HG03432 (cell line): ENCODE measurements around the gene PECR.
A peak's percentile ranks its signal among the peaks of the same experiment; 100 is the strongest.

Source experiments
- ATAC-seq: cut with Tn5 transposase; IDR thresholded peaks from one replicate; pipeline ENCODE4 v1.9.1; 2021; ENCODE audit warnings: mild to moderate bottlenecking, moderate library complexity; ENCODE audit not compliant: unreplicated experiment

PECR gene

DNA sequence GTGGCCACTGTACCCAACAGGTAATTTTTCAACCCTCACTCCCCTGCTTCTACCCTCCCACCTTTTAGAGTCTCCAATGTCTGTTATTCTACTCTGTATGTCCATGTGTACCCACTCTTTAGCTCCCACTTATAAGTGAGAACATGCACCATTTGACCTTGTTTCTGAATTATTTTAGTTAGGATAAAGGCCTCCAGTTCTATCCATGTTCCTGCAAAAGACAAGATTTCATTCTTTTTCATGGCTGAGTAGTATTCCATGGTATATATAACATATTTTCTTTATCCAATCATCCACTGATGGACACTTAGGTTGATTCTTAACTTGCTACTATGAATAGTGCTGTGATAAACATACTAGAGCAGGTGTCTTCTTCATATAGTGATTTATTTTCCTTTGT lies 9.1 kb downstream of the PECR start:
- no peak for ATAC-seq

DNA sequence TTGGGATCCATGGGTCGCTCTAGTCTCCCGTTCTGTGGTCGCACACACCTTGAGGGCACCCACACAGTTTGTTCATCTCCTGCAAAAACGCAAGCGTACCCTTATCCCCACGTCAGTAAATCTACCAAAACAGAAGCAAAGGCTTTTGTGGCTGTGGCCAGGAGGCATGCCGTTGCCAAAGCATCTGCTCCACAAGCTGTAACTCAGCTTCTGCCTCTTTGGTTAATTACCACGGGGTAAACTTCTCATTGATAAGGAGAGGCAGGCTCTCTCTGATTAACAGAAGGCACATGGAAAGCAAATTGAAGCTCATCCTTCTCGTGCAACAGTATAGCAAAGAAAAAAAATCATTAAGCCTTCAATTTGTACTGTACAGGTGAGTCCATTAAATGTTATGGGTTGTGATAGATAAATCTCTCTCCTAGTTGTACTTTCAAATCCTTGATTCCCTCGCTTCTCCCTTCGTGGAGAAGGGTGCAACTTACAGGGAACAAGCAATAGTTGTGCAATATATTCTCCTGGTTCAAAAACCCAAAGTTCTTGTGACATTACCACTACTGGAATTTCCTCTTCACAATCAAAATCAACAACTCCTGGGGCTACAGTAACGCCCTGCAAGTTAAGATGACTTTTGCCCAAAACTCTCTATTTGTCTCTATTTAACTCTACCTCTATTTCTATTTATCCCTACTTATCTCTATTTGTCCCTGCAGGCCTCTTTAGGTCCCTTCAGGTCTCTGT lies 10.3 kb downstream of the PECR start:
- ATAC-seq: no peak

DNA sequence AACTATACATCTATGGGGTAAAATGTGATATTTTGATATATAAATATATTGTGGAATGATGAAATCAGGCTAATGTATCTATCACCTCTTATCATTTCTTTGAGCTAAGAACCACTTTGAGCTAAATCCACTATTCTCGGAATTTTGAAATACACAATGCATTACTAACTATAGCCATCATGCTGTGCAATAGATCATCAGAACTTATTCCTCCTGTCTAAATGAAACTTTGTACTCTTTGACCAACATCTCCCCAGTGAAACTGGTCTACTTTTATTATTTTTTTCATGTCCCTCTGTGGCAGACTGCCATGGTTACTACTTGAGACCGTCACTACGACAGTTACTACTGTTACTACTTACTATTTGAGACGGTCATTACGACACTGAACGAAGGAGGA lies 11.4 kb downstream of the PECR start:
- ATAC-seq: no peak

GRCh38 chr2:216069028-216069427 lies 12.6 kb downstream of the PECR start:
- ATAC-seq: no peak

- no peak for ATAC-seq
Observed at GRCh38 chr2:216066230-216066629, 15.4 kb downstream of the PECR start.

- no peak for ATAC-seq
Observed at GRCh38 chr2:216064665-216065064, 16.9 kb downstream of the PECR start.

DNA sequence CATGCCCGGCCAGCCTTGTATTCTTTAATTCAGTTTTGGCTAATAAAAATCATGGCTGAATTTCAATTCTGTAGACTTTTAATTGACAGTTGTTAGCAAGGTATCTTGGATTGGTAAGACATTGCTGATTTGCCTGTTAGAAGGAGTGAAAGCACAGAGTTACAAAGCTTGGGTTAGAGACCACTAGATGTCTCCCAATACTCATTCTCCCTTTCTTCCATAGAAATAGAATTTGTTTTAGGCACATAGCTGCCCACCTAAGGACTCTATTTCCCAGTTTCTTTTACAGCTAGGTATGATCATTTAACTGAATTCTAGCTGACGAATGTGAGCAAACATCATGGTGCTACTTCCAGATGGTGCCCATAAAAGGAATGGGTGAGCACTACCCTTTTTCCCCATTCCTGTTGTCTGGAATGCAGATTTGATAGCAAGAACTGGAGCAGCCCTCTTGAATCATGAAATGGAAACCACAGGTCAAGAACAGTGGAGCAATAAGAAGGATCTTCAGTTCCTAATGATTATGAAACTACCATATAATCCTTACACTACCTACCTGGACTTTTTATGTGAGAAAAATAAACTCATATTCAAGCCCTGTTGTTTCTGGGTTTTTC lies 17.5 kb downstream of the PECR start:
- no peak for ATAC-seq

GRCh38 chr2:216059233-216059834 lies 22.3 kb downstream of the PECR start:
- ATAC-seq: no peak

DNA sequence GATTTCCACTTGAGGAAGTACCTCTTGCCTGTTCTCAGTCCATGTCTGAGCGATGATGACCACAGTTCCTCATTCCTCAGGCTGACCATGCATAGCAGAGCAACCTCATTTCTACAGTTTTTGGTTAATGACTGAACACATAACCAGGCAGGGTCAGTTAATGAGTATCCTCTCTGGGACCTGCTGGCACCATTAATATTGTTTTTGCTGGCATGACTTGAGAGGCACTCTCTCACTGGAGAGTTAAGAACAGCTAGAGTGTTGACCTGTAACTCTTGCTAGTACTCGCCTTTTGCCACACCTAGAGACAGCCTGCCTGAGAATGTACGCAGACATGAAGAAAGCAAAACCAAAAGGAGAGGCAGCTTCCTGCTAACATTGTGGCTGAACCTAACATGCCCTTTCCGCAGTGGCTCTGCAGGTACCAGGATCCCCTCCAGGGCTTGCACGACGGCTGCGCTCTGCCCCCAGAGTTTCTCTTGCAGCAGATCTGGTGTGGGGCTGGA lies 23.9 kb downstream of the PECR start:
- peak; percentile 85 for ATAC-seq

- peak; percentile 54 for ATAC-seq
Observed at GRCh38 chr2:216056739-216057138, 24.9 kb downstream of the PECR start.

DNA sequence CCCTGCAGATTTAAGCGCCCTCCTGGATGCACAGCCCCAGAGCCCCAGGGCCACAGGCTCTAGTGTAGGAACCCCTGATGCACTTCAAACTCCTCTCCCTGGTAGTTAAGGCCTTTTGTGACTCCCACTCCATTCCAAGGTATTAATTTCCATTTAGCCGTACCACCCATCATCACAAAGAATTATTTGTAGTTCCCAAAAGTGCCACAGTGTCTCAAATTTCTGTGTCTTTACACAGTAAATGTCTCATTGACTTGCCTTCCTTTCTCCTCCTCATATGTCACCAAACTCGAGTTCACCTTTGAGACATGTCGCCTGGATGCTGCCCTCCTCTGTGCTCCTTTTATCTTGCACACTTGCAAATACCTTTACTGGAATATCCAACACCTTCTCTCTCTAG lies 25.9 kb downstream of the PECR start:
- ATAC-seq: no peak

DNA sequence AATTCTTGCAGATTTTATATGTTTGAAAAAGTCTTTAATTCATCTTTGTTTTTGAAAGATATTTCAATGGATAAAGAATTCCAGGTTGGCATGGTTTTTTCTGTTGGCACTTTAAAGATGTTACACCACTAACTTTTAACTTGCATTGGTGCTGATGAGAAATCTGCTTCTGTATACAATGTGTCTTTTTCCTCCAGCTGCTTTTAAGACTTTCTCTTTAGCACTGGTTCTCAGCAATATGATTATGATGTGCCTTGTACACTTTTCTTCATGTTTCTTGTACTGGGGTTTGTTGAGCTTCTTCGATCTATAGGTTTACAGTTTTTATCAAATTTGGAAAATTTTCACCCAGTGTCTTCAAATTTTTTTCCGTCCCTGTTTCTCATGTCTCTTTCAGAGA lies 29.2 kb downstream of the PECR start:
- no peak for ATAC-seq

- no peak for ATAC-seq
Observed at GRCh38 chr2:216051350-216051749, 30.3 kb downstream of the PECR start.

DNA sequence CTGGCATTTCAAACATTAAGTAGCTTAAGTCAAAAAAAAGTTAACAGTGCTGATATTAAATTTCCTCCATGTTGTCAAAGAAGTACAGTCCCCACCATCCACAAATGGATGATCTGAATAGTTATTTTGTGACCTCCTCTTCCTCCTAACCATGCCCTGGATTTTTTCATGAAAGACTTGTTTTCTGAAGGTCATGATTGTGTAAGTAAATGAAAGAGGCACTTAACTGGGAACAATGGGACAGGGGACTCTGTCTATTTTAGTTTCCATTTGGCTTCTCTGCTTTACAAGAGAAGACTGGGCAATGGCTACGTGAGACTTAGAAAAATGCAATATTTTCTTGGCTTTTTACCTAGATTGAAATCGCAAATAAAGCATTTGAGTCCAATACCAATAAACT lies 32.2 kb downstream of the PECR start:
- no peak for ATAC-seq

DNA sequence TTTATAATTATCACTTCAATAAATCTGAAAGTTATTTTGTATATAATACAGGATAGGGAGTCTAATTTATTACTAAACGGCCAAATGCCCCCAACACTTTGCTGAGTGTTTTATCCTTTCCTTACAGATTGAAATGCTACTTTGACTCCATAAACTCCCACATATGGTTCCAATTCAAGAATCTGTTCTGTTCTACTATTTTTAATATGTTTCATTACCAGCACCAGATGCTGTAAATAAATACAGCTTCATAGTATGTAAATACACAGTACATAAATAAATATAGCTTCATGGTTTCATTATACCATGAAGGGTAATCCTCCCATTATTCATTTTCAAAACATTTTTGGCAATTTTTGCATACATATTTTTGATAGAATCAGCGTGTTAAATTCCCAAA lies 34.2 kb downstream of the PECR start:
- no peak for ATAC-seq

GRCh38 chr2:216044883-216045486 lies 36.6 kb downstream of the PECR start:
- ATAC-seq: peak; percentile 99

- no peak for ATAC-seq
Observed at GRCh38 chr2:216043949-216044348, 37.7 kb downstream of the PECR start.

DNA sequence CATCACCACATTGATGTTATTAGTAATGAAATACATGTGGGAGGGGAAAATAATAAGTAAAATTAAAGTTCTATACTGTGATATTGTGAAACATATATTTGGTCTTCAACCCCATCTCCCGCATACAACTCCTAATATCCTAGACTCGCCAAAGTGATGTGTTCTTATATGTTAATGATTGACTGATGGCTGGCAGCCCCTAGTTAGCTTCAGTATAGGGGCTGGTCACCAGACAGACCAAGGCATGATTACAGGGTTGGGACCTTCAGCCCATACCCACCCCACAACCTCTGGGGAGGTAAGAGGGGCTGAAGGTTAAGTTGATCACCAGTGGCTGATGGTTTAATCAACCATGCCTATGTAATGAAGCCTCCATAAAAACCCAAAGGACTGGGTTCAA lies 40.2 kb downstream of the PECR start:
- ATAC-seq: no peak

DNA sequence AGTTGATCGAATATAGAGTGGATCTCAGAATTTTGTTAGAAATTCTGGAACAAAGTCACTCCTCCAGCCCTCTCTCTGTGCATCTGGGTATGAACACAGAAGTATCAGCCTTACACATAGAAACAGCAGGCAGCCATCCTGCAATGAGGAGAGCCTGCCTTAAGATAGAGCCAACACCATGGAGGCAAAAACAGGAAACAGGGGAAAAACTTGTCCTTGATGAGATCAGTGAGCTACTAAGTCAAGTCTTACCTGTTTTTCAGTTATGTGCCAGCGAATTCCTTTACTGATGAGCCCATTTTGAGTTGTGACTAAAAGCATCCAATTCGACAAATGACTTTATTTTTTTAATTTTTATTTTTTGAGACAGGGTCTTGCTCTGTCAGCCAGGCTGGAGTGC lies 41.7 kb downstream of the PECR start:
- no peak for ATAC-seq

DNA sequence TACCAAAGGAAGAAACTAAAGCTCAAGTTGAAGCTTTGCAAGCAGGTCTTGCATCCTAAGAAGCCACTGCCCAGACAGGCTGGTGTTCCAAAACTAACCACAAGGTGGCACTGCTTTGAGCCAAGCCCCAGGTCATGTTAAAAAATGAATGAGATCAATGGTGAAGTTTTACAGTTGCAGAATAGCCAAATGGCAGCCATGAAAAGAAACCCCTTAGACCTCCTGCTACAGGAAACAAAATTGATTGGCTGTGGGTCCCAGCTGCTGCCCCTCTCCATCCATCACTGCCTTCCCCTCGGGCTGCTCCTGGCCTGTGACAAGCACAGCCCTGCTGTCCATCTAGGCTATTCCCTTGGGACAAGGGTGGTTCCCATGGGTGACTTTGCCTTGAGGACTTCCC lies 47.5 kb downstream of the PECR start:
- ATAC-seq: peak; percentile 39

DNA sequence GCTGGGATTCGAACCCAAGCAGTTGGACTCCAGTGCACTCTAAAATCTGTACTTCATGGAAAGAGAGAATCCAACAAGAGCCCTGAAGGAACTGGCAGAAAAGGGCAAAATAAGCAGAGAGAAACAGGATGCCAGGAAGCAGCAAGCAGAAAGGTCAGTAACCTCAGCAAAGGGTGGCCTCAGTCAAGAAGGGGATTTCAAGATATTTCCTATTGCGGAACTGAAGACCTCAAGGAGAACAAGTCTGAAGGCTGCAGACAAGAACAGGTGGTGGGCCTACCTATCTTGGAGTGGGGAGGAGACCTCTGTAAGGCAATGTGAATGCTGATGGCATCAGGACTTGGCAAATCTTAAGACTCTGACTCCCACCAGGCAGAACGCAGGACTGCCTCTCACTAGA lies 48.2 kb downstream of the PECR start:
- ATAC-seq: peak; percentile 38
